HepG2 (cell line): Measurements from ENCODE around the gene ZNF48. TPM values are rescaled to one million over a fixed set of nuclear protein-coding genes. Genes with fewer than 3 reads are reported as not detected.

Source experiments
- ARID5B ChIP-seq: IDR thresholded peaks from 2 replicates; pipeline ENCODE4 v1.4.0; 2020; ENCODE audit warnings: mild to moderate bottlenecking, missing genetic modification reagents
- CBX5 ChIP-seq: sonication (generic); formaldehyde crosslinking; IDR thresholded peaks from 2 replicates; pipeline ENCODE4 v1.4.0; 2020; ENCODE audit warnings: missing genetic modification reagents, borderline replicate concordance
- ELF1 ChIP-seq: sonication (generic); formaldehyde crosslinking; IDR thresholded peaks from 2 replicates; pipeline ENCODE4 v1.4.0; 2020; ENCODE audit warnings: missing genetic modification reagents
- FOXC1 ChIP-seq: sonication (generic); formaldehyde crosslinking; IDR thresholded peaks from 2 replicates; pipeline ENCODE4 v1.8.0; 2022; ENCODE audit warnings: mild to moderate bottlenecking, missing genetic modification reagents, borderline replicate concordance
- FOXK2 ChIP-seq: fragments of 450-650 bp; IDR thresholded peaks from 2 replicates; pipeline ENCODE4 v1.6.1; 2016
- HIVEP1 ChIP-seq: sonication (generic); formaldehyde crosslinking; IDR thresholded peaks from 2 replicates; pipeline ENCODE4 v1.4.0; 2020; ENCODE audit warnings: mild to moderate bottlenecking, missing genetic modification reagents
- HNRNPL ChIP-seq: fragments of 200-400 bp; formaldehyde crosslinking; IDR thresholded peaks from 2 replicates; pipeline ENCODE4 v1.6.1; 2017; ENCODE audit warnings: mild to moderate bottlenecking, low read depth, low read length
- KDM4B ChIP-seq: sonication (generic); formaldehyde crosslinking; IDR thresholded peaks from 2 replicates; pipeline ENCODE4 v1.4.0; 2020; ENCODE audit warnings: missing genetic modification reagents
- PHF8 ChIP-seq: sonication (generic); formaldehyde crosslinking; IDR thresholded peaks from 2 replicates; pipeline ENCODE4 v1.5.0; 2020; ENCODE audit warnings: missing genetic modification reagents
- RAD21 ChIP-seq: fragments of 450-650 bp; formaldehyde crosslinking; IDR thresholded peaks from 2 replicates; pipeline ENCODE4 v1.5.0; 2020; ENCODE audit warnings: mild to moderate bottlenecking
- SATB2 ChIP-seq: sonication (generic); formaldehyde crosslinking; IDR thresholded peaks from 2 replicates; pipeline ENCODE4 v1.5.0; 2020; ENCODE audit warnings: missing genetic modification reagents
- ZKSCAN5 ChIP-seq: sonication (generic); formaldehyde crosslinking; IDR thresholded peaks from 2 replicates; pipeline ENCODE4 v1.5.1; 2020; ENCODE audit warnings: mild to moderate bottlenecking, missing genetic modification reagents
- ZNF230 ChIP-seq: sonication (generic); formaldehyde crosslinking; IDR thresholded peaks from 2 replicates; pipeline ENCODE4 v1.4.0; 2020; ENCODE audit warnings: mild to moderate bottlenecking, missing genetic modification reagents
- ZNF274 ChIP-seq: sonication (generic); formaldehyde crosslinking; IDR thresholded peaks from 2 replicates; pipeline ENCODE4 v1.5.1; 2020; ENCODE audit warnings: mild to moderate bottlenecking, missing genetic modification reagents
- ZNF3 ChIP-seq: IDR thresholded peaks from 2 replicates; pipeline ENCODE4 v1.7.0; 2017; ENCODE audit warnings: inconsistent platforms
- ZNF629 ChIP-seq: sonication (generic); formaldehyde crosslinking; conservative IDR thresholded peaks from 2 replicates; pipeline ENCODE4 v1.5.0; 2020; ENCODE audit warnings: missing genetic modification reagents
- ZNF790 ChIP-seq: sonication (generic); formaldehyde crosslinking; IDR thresholded peaks from 2 replicates; pipeline ENCODE4 v1.8.0; 2022; ENCODE audit warnings: missing genetic modification reagents, mild to moderate bottlenecking, borderline replicate concordance
- polyA plus RNA-seq, 8 experiments: library from polyadenylated mRNA; depleted of rRNA in 3 of 8; stranded (reverse) in 7 of 8; unstranded in 1 of 8; fragments of >200 nt; fragmentation: Illumina TruSeq in 4 of 8; extraction: Trizol in 4 of 8; gene quantifications; 2 replicates each; pipeline versions ENCODE4 v1.2.1 to v1.2.3, GENCODE V29; 2011 to 2016; ENCODE audit warnings: low read depth in 4 of 8, missing spikeins in 1 of 8, mixed read lengths in 1 of 8; ENCODE audit not compliant: insufficient read depth in 1 of 8
- total RNA-seq, 5 experiments: library from RNA; depleted of rRNA; stranded (reverse); fragments of >200 nt; fragmentation: Illumina TruSeq; extraction: Trizol; gene quantifications; 2 replicates each; pipeline ENCODE4 v1.2.3, GENCODE V29; 2016; ENCODE audit warnings: low read depth in 1 of 5
- TF ChIP-seq, protein P1 (sequence below): IDR thresholded peaks from 2 replicates; pipeline ENCODE4 v1.6.1; 2012; ENCODE audit warnings: low read depth, low read length, improper control_type of control experiment
- TF ChIP-seq, protein P2 (sequence below): sonication (generic); formaldehyde crosslinking; IDR thresholded peaks from 2 replicates; pipeline ENCODE4 v1.5.0; 2020; ENCODE audit warnings: mild to moderate bottlenecking, missing genetic modification reagents
- TF ChIP-seq, protein P3 (sequence below): IDR thresholded peaks from 2 replicates; pipeline ENCODE4 v1.6.1; 2016; ENCODE audit warnings: missing biosample characterization, missing genetic modification reagents, low read depth
- TF ChIP-seq, protein P4 (sequence below): IDR thresholded peaks from 2 replicates; pipeline ENCODE4 v1.6.1; 2018; ENCODE audit warnings: missing genetic modification reagents

The ZNF48 gene
- total and polyA plus RNA-seq, 2 of the 13 experiments (the other 11 are each of a cell fraction or from before 2014, with no cell fraction given) = 9.9 to 12.3 TPM

- TF ChIP-seq, protein P1, sequence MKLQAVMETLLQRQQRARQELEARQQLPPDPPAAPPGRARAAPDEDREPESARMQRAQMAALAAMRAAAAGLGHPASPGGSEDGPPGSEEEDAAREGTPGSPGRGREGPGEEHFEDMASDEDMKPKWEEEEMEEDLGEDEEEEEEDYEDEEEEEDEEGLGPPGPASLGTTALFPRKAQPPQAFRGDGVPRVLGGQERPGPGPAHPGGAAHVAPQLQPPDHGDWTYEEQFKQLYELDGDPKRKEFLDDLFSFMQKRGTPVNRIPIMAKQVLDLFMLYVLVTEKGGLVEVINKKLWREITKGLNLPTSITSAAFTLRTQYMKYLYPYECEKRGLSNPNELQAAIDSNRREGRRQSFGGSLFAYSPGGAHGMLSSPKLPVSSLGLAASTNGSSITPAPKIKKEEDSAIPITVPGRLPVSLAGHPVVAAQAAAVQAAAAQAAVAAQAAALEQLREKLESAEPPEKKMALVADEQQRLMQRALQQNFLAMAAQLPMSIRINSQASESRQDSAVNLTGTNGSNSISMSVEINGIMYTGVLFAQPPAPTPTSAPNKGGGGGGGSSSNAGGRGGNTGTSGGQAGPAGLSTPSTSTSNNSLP = no peak
- TF ChIP-seq FOXK2 (no peak), ARID5B (CRISPR knock-in tag) (no peak), HIVEP1 (CRISPR knock-in tag) (no peak; the same call in 1 of the 2 replicates), RAD21 (peak; percentile 23; the same call in 1 of the 2 replicates), ZNF629 (no peak), FOXC1 (CRISPR knock-in tag) (no peak; the same call in 1 of the 2 replicates), ZNF790 (CRISPR knock-in tag) (no peak), HNRNPL (0 out of 2 replicates have a peak, but pooled peaks have one; percentile 7), ZNF274 (CRISPR knock-in tag) (no peak), KDM4B (CRISPR knock-in tag) (no peak), ZNF230 (CRISPR knock-in tag) (peak; percentile 56; the same call in 1 of the 2 replicates), ZKSCAN5 (0 out of 2 replicates have a peak, but pooled peaks have one; percentile 10), ZNF3 (CRISPR knock-in tag) (no peak), SATB2 (CRISPR knock-in tag) (no peak), CBX5 (no peak), ELF1 (CRISPR knock-in tag) (peak; percentile 51; the same call in 1 of the 2 replicates), PHF8 (CRISPR knock-in tag) (peak; percentile 85)
- TF ChIP-seq, protein P2, sequence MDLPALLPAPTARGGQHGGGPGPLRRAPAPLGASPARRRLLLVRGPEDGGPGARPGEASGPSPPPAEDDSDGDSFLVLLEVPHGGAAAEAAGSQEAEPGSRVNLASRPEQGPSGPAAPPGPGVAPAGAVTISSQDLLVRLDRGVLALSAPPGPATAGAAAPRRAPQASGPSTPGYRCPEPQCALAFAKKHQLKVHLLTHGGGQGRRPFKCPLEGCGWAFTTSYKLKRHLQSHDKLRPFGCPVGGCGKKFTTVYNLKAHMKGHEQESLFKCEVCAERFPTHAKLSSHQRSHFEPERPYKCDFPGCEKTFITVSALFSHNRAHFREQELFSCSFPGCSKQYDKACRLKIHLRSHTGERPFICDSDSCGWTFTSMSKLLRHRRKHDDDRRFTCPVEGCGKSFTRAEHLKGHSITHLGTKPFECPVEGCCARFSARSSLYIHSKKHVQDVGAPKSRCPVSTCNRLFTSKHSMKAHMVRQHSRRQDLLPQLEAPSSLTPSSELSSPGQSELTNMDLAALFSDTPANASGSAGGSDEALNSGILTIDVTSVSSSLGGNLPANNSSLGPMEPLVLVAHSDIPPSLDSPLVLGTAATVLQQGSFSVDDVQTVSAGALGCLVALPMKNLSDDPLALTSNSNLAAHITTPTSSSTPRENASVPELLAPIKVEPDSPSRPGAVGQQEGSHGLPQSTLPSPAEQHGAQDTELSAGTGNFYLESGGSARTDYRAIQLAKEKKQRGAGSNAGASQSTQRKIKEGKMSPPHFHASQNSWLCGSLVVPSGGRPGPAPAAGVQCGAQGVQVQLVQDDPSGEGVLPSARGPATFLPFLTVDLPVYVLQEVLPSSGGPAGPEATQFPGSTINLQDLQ (CRISPR knock-in tag) = peak; percentile 52; the same call in 1 of the 2 replicates
- TF ChIP-seq, protein P3, sequence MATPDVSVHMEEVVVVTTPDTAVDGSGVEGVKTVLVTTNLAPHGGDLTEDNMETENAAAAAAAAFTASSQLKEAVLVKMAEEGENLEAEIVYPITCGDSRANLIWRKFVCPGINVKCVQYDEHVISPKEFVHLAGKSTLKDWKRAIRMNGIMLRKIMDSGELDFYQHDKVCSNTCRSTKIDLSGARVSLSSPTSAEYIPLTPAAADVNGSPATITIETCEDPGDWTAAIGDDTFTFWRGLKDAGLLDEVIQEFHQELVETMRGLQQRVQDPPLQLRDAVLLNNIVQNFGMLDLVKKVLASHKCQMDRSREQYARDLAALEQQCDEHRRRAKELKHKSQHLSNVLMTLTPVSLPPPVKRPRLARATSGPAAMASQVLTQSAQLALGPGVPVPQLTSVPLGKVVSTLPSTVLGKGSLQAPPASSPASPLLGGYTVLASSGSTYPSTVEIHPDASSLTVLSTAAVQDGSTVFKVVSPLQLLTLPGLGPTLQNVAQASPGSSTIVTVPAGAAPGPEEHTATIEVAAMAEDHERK (CRISPR knock-in tag) = peak; percentile 91
- TF ChIP-seq, protein P4, sequence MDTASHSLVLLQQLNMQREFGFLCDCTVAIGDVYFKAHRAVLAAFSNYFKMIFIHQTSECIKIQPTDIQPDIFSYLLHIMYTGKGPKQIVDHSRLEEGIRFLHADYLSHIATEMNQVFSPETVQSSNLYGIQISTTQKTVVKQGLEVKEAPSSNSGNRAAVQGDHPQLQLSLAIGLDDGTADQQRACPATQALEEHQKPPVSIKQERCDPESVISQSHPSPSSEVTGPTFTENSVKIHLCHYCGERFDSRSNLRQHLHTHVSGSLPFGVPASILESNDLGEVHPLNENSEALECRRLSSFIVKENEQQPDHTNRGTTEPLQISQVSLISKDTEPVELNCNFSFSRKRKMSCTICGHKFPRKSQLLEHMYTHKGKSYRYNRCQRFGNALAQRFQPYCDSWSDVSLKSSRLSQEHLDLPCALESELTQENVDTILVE (CRISPR knock-in tag) = peak; percentile 73; the same call in 1 of the 2 replicates
Observed at GRCh38 chr16:30377812-30378235, 17.4 kb upstream of the ZNF48 start (continued).
